Ishikawa (cell line): ENCODE results near the gene LPP.

Source experiments
- CEBPB ChIP-seq: IDR thresholded peaks from 2 replicates; pipeline ENCODE4 v1.6.1; 2012
- CREB1 ChIP-seq: IDR thresholded peaks from 2 replicates; pipeline ENCODE4 v1.6.1; 2012; ENCODE audit warnings: low read depth
- EGR1 ChIP-seq: IDR thresholded peaks from 2 replicates; pipeline ENCODE4 v1.6.1; 2012
- EP300 ChIP-seq: IDR thresholded peaks from 2 replicates; pipeline ENCODE4 v1.6.1; 2012; ENCODE audit warnings: borderline replicate concordance
- FOXM1 ChIP-seq: IDR thresholded peaks from 2 replicates; pipeline ENCODE4 v1.6.1; 2012; ENCODE audit warnings: low read depth, borderline replicate concordance
- MAX ChIP-seq: IDR thresholded peaks from 2 replicates; pipeline ENCODE4 v1.6.1; 2012
- NFIC ChIP-seq: IDR thresholded peaks from 2 replicates; pipeline ENCODE4 v1.6.1; 2012
- RAD21 ChIP-seq: IDR thresholded peaks from 2 replicates; pipeline ENCODE4 v1.6.1; 2012; ENCODE audit warnings: low read depth
- REST ChIP-seq: IDR thresholded peaks from 2 replicates; pipeline ENCODE4 v1.6.1; 2012; ENCODE audit warnings: low read depth, mild to moderate bottlenecking
- TAF1 ChIP-seq: IDR thresholded peaks from 2 replicates; pipeline ENCODE4 v1.6.1; 2012; ENCODE audit warnings: low read depth, mild to moderate bottlenecking
- TCF12 ChIP-seq: IDR thresholded peaks from 2 replicates; pipeline ENCODE4 v1.6.1; 2012; ENCODE audit warnings: low read depth
- TEAD4 ChIP-seq: IDR thresholded peaks from 2 replicates; pipeline ENCODE4 v1.6.1; 2012
- USF1 ChIP-seq: IDR thresholded peaks from 2 replicates; pipeline ENCODE4 v1.6.1; 2012
- YY1 ChIP-seq: IDR thresholded peaks from 2 replicates; pipeline ENCODE4 v1.6.1; 2012; ENCODE audit warnings: low read depth
- ZBTB7A ChIP-seq: IDR thresholded peaks from 2 replicates; pipeline ENCODE4 v1.6.1; 2012; ENCODE audit warnings: low read depth

The LPP gene

GRCh38 chr3:188106887-188107830 is 46.8 kb upstream of the LPP start:
- no peak for TF ChIP-seq CEBPB
- TF ChIP-seq USF1 = no peak
- TF ChIP-seq FOXM1 = no peak
- TF ChIP-seq CREB1 = no peak
- no peak for TF ChIP-seq YY1

- TF ChIP-seq EP300 (no peak), USF1 (no peak), MAX (no peak), CREB1 (no peak), FOXM1 (no peak), TAF1 (no peak)
Measured at GRCh38 chr3:188108703-188109412, 45.1 kb upstream of the LPP start.

GRCh38 chr3:188111002-188111584 is 42.9 kb upstream of the LPP start:
- TF ChIP-seq CEBPB (no peak), EP300 (no peak)

- no peak for TF ChIP-seq TCF12
- TF ChIP-seq MAX = no peak
- TF ChIP-seq YY1 = no peak
- TF ChIP-seq TAF1 = no peak
Measured at GRCh38 chr3:188113756-188114155, 40.2 kb upstream of the LPP start.

GRCh38 chr3:188119846-188120245 is 34.1 kb upstream of the LPP start:
- TF ChIP-seq EP300 (no peak), TEAD4 (no peak), TAF1 (no peak), TCF12 (no peak), CEBPB (no peak), YY1 (no peak), REST (no peak), MAX (no peak), CREB1 (no peak), RAD21 (no peak)

- TF ChIP-seq USF1 (no peak), NFIC (no peak), EP300 (no peak), CREB1 (no peak), TCF12 (no peak), CEBPB (no peak), FOXM1 (no peak)
Measured at GRCh38 chr3:188122571-188123169, 31.3 kb upstream of the LPP start.

GRCh38 chr3:188123170-188123905 is 30.6 kb upstream of the LPP start:
- no peak for TF ChIP-seq USF1
- no peak for TF ChIP-seq FOXM1
- TF ChIP-seq RAD21 = no peak
- no peak for TF ChIP-seq MAX
- no peak for TF ChIP-seq EGR1
- no peak for TF ChIP-seq YY1
- TF ChIP-seq EP300 = no peak
- TF ChIP-seq TCF12 = no peak
- TF ChIP-seq CEBPB = no peak
- TF ChIP-seq CREB1 = no peak
- no peak for TF ChIP-seq TEAD4
- TF ChIP-seq ZBTB7A = no peak
- TF ChIP-seq TAF1 = no peak
- no peak for TF ChIP-seq NFIC
- TF ChIP-seq REST = no peak
